ENCODE results near the gene ATRIP. TPM values are rescaled to one million over a fixed set of nuclear protein-coding genes. Genes with fewer than 3 reads are reported as not detected.

Gene ATRIP
- total RNA-seq, 1 donor from 2014 or later = 3.2 TPM

- DNase-seq = no peak
- intact Hi-C loops (cut with DNase I) = no loop called here
- no peak for ATAC-seq (ENCODE audit: poor library complexity)
Measured at GRCh38 chr3:48419149-48419548, 27.4 kb upstream of the ATRIP start.

- ATAC-seq (ENCODE audit: poor library complexity) (no peak), DNase-seq (no peak)
- intact Hi-C loops (cut with DNase I) = no loop called here
Measured at GRCh38 chr3:48419597-48419996, 26.9 kb upstream of the ATRIP start.

GRCh38 chr3:48420561-48420960 is 26.0 kb upstream of the ATRIP start:
- intact Hi-C loops (cut with DNase I) = no loop called here
- ATAC-seq (ENCODE audit: poor library complexity) (no peak), DNase-seq (no peak)

- no peak for ATAC-seq (ENCODE audit: poor library complexity)
- intact Hi-C loops (cut with DNase I) = no loop called here
- no peak for DNase-seq
Measured at GRCh38 chr3:48422272-48422671, 24.3 kb upstream of the ATRIP start.

GRCh38 chr3:48422681-48423080 is 23.9 kb upstream of the ATRIP start:
- intact Hi-C loops (cut with DNase I) = no loop called here
- ATAC-seq (ENCODE audit: poor library complexity) (no peak), DNase-seq (no peak)

GRCh38 chr3:48423241-48423882 is 23.2 kb upstream of the ATRIP start:
- no peak for DNase-seq
- no peak for ATAC-seq (ENCODE audit: poor library complexity)
- intact Hi-C loops (cut with DNase I) = no loop called here

GRCh38 chr3:48423883-48424695 is 22.4 kb upstream of the ATRIP start:
- intact Hi-C loops (cut with DNase I) = no loop called here
- ATAC-seq (ENCODE audit: poor library complexity) = no peak
- no peak for DNase-seq

- peak; percentile 69 for DNase-seq
- intact Hi-C loops (cut with DNase I) = no loop called here
- ATAC-seq (ENCODE audit: poor library complexity) = peak; percentile 26
Measured at GRCh38 chr3:48425281-48425812, 21.2 kb upstream of the ATRIP start.

- ATAC-seq (ENCODE audit: poor library complexity) = peak; percentile 58
- peak; percentile 64 for DNase-seq
- intact Hi-C loops (cut with DNase I) = no loop called here
Measured at GRCh38 chr3:48426401-48426909, 20.1 kb upstream of the ATRIP start.

- no peak for ATAC-seq (ENCODE audit: poor library complexity)
- DNase-seq = no peak
- intact Hi-C loops (cut with DNase I) = no loop called here
Measured at GRCh38 chr3:48426944-48427629, 19.4 kb upstream of the ATRIP start.

GRCh38 chr3:48427630-48427962 is 18.9 kb upstream of the ATRIP start:
- DNase-seq (no peak), ATAC-seq (ENCODE audit: poor library complexity) (no peak)
- intact Hi-C loops (cut with DNase I) = no loop called here

GRCh38 chr3:48428088-48428571 is 18.4 kb upstream of the ATRIP start:
- intact Hi-C loops (cut with DNase I) = no loop called here
- DNase-seq (no peak), ATAC-seq (ENCODE audit: poor library complexity) (no peak)

GRCh38 chr3:48428572-48429316 is 17.8 kb upstream of the ATRIP start:
- intact Hi-C loops (cut with DNase I) = no loop called here
- peak; percentile 60 for DNase-seq
- ATAC-seq (ENCODE audit: poor library complexity) = peak; percentile 19

- peak; percentile 67 for DNase-seq
- intact Hi-C loops (cut with DNase I) = no loop called here
- peak; percentile 25 for ATAC-seq (ENCODE audit: poor library complexity)
Measured at GRCh38 chr3:48429317-48429959, 17.1 kb upstream of the ATRIP start.

GRCh38 chr3:48429960-48430707 is 16.4 kb upstream of the ATRIP start, which contains the start of gene PLXNB1:
TSS of gene PLXNB1 (minus strand) at chr3:48430086. CDS start at chr3:48424611, 5,475 bp downstream.
- peak; percentile 5 for ATAC-seq (ENCODE audit: poor library complexity)
- peak; percentile 48 for DNase-seq
- intact Hi-C loops (cut with DNase I) = no loop called here

GRCh38 chr3:48430708-48431101 is 15.8 kb upstream of the ATRIP start:
- DNase-seq = peak; percentile 25
- ATAC-seq (ENCODE audit: poor library complexity) = no peak
- intact Hi-C loops (cut with DNase I) = no loop called here

- no peak for ATAC-seq (ENCODE audit: poor library complexity)
- intact Hi-C loops (cut with DNase I) = no loop called here
- peak; percentile 22 for DNase-seq
Measured at GRCh38 chr3:48431224-48432029, 15.1 kb upstream of the ATRIP start.

Data from Right ventricle myocardium superior (tissue), 1 donor.